SK-MEL-5 (cell line): Measurements from ENCODE around the gene ALAS1. TPM values are rescaled to one million over a fixed set of nuclear protein-coding genes. Genes with fewer than 3 reads are reported as not detected.
"Not testable (repeated sequence)": the region's sequence is repeated elsewhere in the genome, so short reads cannot be mapped to it uniquely, and the experiment has no call there.

ENCODE experiments used
- DNase-seq: peaks from one replicate; pipeline ENCODE4 v3.0.0-alpha.2; 2016; ENCODE audit warnings: low read depth, low spot score
- in situ Hi-C: cut with HindIII; loops from 2 replicates; pipeline ENCODE4 v1.10.0; 2016; ENCODE audit warnings: low sequenced_read_pairs, high pct_unique_total_duplicates, low pct_unique_long_range_greater_than_20kb
- total RNA-seq: library from RNA; depleted of rRNA; stranded (reverse); fragments of >200 nt; shearing (Covaris generic); gene quantifications from 2 replicates; pipeline ENCODE4 v1.2.3, GENCODE V29; 2014

The ALAS1 gene
- total RNA-seq, 1 experiment from 2014 or later = 103 TPM

GRCh38 chr3:52175416-52176179, 22.4 kb upstream of the ALAS1 start:
- in situ Hi-C loops = no loop called here

GRCh38 chr3:52176180-52176752, 21.7 kb upstream of the ALAS1 start:
- in situ Hi-C loops = no loop called here

More at GRCh38 chr3:52175416-52176179, 22.4 kb upstream of the ALAS1 start:
- DNase-seq = no peak

GRCh38 chr3:52176951-52177700, 20.8 kb upstream of the ALAS1 start:
- no peak for DNase-seq
- in situ Hi-C loops = no loop called here

More at GRCh38 chr3:52176180-52176752, 21.7 kb upstream of the ALAS1 start:
- no peak for DNase-seq

- in situ Hi-C loops = no loop called here
- DNase-seq = no peak
Measured at GRCh38 chr3:52177701-52178042, 20.3 kb upstream of the ALAS1 start.

GRCh38 chr3:52178126-52178525, 19.8 kb upstream of the ALAS1 start:
- in situ Hi-C loops, DNase-seq: not testable (repeated sequence)

- in situ Hi-C loops = no loop called here
- no peak for DNase-seq
Measured at GRCh38 chr3:52178537-52178936, 19.4 kb upstream of the ALAS1 start.

- in situ Hi-C loops = no loop called here
- no peak for DNase-seq
Measured at GRCh38 chr3:52181543-52181942, 16.4 kb upstream of the ALAS1 start.

GRCh38 chr3:52182196-52182595, 15.8 kb upstream of the ALAS1 start:
- in situ Hi-C loops = no loop called here
- no peak for DNase-seq

- in situ Hi-C loops = no loop called here
Measured at GRCh38 chr3:52182691-52183090, 15.3 kb upstream of the ALAS1 start.

GRCh38 chr3:52183786-52184445, 14.0 kb upstream of the ALAS1 start:
- in situ Hi-C loops = no loop called here
- DNase-seq = no peak

More at GRCh38 chr3:52182691-52183090, 15.3 kb upstream of the ALAS1 start:
- no peak for DNase-seq

- DNase-seq = no peak
- in situ Hi-C loops = no loop called here
Measured at GRCh38 chr3:52184690-52185089, 13.3 kb upstream of the ALAS1 start.

- DNase-seq = no peak
- in situ Hi-C loops = no loop called here
Measured at GRCh38 chr3:52185311-52185710, 12.6 kb upstream of the ALAS1 start.

- no peak for DNase-seq
- in situ Hi-C loops = no loop called here
Measured at GRCh38 chr3:52185837-52186236, 12.1 kb upstream of the ALAS1 start.

GRCh38 chr3:52186729-52187128, 11.2 kb upstream of the ALAS1 start:
- in situ Hi-C loops = no loop called here
- DNase-seq = no peak

- in situ Hi-C loops = no loop called here
- DNase-seq = no peak
Measured at GRCh38 chr3:52188556-52188955, 9.4 kb upstream of the ALAS1 start.

- in situ Hi-C loops = no loop called here
- DNase-seq = no peak
Measured at GRCh38 chr3:52190294-52191074, 7.5 kb upstream of the ALAS1 start.

- no peak for DNase-seq
- in situ Hi-C loops = no loop called here
Measured at GRCh38 chr3:52191663-52192062, 6.3 kb upstream of the ALAS1 start.
